ENCODE data around the gene APOL1. TPM values are rescaled to one million over a fixed set of nuclear protein-coding genes. Genes with fewer than 3 reads are reported as not detected.

The APOL1 gene
- total and polyA plus RNA-seq, 5 donors = 13.6 to 29.8 (median 16.3) TPM

GRCh38 chr22:36316419-36316818, 63.5 kb downstream of the APOL1 start:
- Histone ChIP-seq H3K4me1 (ENCODE audit: control insufficient read depth, insufficient read depth, low read length) (no peaks in the 10 kb centered on the region), H3K4me3 (ENCODE audit: low read length) (no peak overlapping the region), H3K27me3 (ENCODE audit: control insufficient read depth, insufficient read depth) (no peaks in the 10 kb centered on the region), H3K9me3 (ENCODE audit: control insufficient read depth, low read length) (no peaks in the 10 kb centered on the region), H3K27ac (ENCODE audit: low read length) (no peak overlapping the region)
- no peak for ATAC-seq
- peak in 1 of 3 donors; percentile 42 for DNase-seq
- 95% methylated on average over 14 of the region's 14 CpGs for WGBS
- intact Hi-C loops (cut with DNase I) = no loop called here

Small RNAs within 50 kb of the gene (microRNA-seq; reads per million reads assigned to microRNA genes)
- gene MIR6819 = 0 reads per million in 2 donors

Other genes starting within 250 kb of the APOL1 start
- 10 to 100 TPM; 67.4 to 89.8 (median 73.8) TPM for gene RBFOX2, start 224.3 kb upstream of the APOL1 start, total RNA-seq
- gene RBFOX2, start 224.3 kb upstream of the APOL1 start, polyA plus RNA-seq = 36.7 TPM
- gene APOL3, start 92.4 kb upstream of the APOL1 start, total RNA-seq = 10 to 100 TPM; 22.9 to 33.1 (median 26.5) TPM
- 23.3 TPM for gene APOL3, start 92.4 kb upstream of the APOL1 start, polyA plus RNA-seq
- gene APOL4, start 51.3 kb upstream of the APOL1 start, total RNA-seq = 1 to 10 TPM in 3 of 4 donors, not detected in 1; 3.1 to 7.4 (median 7.2) TPM
- 3.8 TPM for gene APOL4, start 51.3 kb upstream of the APOL1 start, polyA plus RNA-seq
- gene APOL2, start 13.6 kb upstream of the APOL1 start, total RNA-seq = 10 to 100 TPM; 39.9 to 54.8 (median 42.9) TPM
- 29.1 TPM for gene APOL2, start 13.6 kb upstream of the APOL1 start, polyA plus RNA-seq
- gene MYH9, start 134.8 kb downstream of the APOL1 start, total RNA-seq = 100 to 1,000 TPM; 140 to 224 (median 163) TPM
- 92.5 TPM for gene MYH9, start 134.8 kb downstream of the APOL1 start, polyA plus RNA-seq
- 100 to 1,000 TPM in 3 of 4 donors, 10 to 100 TPM in 1; 95.4 to 114 (median 105) TPM for gene TXN2, start 228.5 kb downstream of the APOL1 start, total RNA-seq
- 133 TPM for gene TXN2, start 228.5 kb downstream of the APOL1 start, polyA plus RNA-seq

Data from right cardiac atrium (tissue), 5 donors.